Lower leg skin (tissue), 4 donors: ENCODE data around the gene ARF1. TPM values are rescaled to one million over a fixed set of nuclear protein-coding genes. Genes with fewer than 3 reads are reported as not detected.

ENCODE experiments used
- DNase-seq, 2 donors: peaks; one replicate each; pipeline ENCODE4 v3.0.0-alpha.2; 2019; ENCODE audit warnings: low spot score in 2 of 2
- H3K4me3 ChIP-seq: fragments of 200-600 bp; sonication (generic); 2 replicates; pipeline ENCODE4 v1.5.1; 2017; ENCODE audit warnings: mild to moderate bottlenecking, low read depth; ENCODE audit not compliant: poor library complexity, severe bottlenecking
- CTCF ChIP-seq, 3 donors: fragments of 450-650 bp; IDR thresholded peaks; one replicate each; pipeline ENCODE4 v1.5.1; 2016; ENCODE audit warnings: antibody characterized with exemption in 3 of 3, mild to moderate bottlenecking in 3 of 3, moderate library complexity in 2 of 3
- POLR2A ChIP-seq, 2 donors: fragments of 450-650 bp; IDR thresholded peaks; one replicate each; pipeline ENCODE4 v1.6.1; 2016 to 2017; ENCODE audit warnings: antibody characterized with exemption in 2 of 2, mild to moderate bottlenecking in 1 of 2, moderate library complexity in 1 of 2
- WGBS, 2 donors: methylation state at CpG; one replicate each; pipeline ENCODE4 v1.1.5; 2018; 5-methylcytosine and 5-hydroxymethylcytosine counted together
- intact Hi-C: fragments of 100-400 bp; cut with DNase I; formaldehyde crosslinking; loops from one replicate; pipeline ENCODE4 v1.15.0; 2023; ENCODE audit warnings: low total_unique reads
- total RNA-seq, 4 donors: library from RNA; depleted of rRNA; stranded (reverse); fragments of >200 nt; gene quantifications; one replicate each; pipeline ENCODE4 v1.1.0, GENCODE V29; 2016

The ARF1 gene
- total RNA-seq, 4 donors from 2014 or later, result 242 to 326 (median 317) TPM

GRCh38 chr1:228143480-228144192 lies 61.1 kb downstream of the ARF1 start:
- DNase-seq, result no peak
- intact Hi-C loops, result no loop called here
- WGBS, 2 donors, result 63 to 66% methylated on average over 12 of the region's 12 CpGs
- TF ChIP-seq POLR2A (IDR thresholded peaks at IDR 0.05) (no peak), CTCF (IDR thresholded peaks at IDR 0.05) (peak in 1 of 3 donors; percentile 13)
- H3K4me3 ChIP-seq, result no peak overlapping the region

- H3K4me3 ChIP-seq, result no peak overlapping the region
- DNase-seq, result no peak
- no peak for TF ChIP-seq POLR2A (IDR thresholded peaks at IDR 0.05)
- no peak for TF ChIP-seq CTCF (IDR thresholded peaks at IDR 0.05)
- intact Hi-C loops, result no loop called here
- WGBS, 2 donors, result 62 to 71% methylated on average over 12 to 16 of the region's 16 CpGs
Observed at GRCh38 chr1:228144193-228144992, 61.9 kb downstream of the ARF1 start.

GRCh38 chr1:228144993-228145343 lies 62.5 kb downstream of the ARF1 start:
- no peak overlapping the region for H3K4me3 ChIP-seq
- TF ChIP-seq POLR2A (IDR thresholded peaks at IDR 0.05), result no peak
- TF ChIP-seq CTCF (IDR thresholded peaks at IDR 0.05), result no peak
- WGBS, 2 donors, result 74 to 89% methylated on average over 2 to 8 of the region's 8 CpGs
- intact Hi-C loops, result no loop called here
- peak in 1 of 2 donors; percentile 82 for DNase-seq

- TF ChIP-seq CTCF (IDR thresholded peaks at IDR 0.05) (no peak), POLR2A (IDR thresholded peaks at IDR 0.05) (no peak)
- DNase-seq, result peak in 1 of 2 donors; percentile 75
- intact Hi-C loops, result no loop called here
- 79 to 81% methylated on average over 26 to 31 of the region's 31 CpGs for WGBS, 2 donors
- no peak overlapping the region for H3K4me3 ChIP-seq
Observed at GRCh38 chr1:228145463-228146416, 63.2 kb downstream of the ARF1 start.

- no peak overlapping the region for H3K4me3 ChIP-seq
- no peak for TF ChIP-seq CTCF (IDR thresholded peaks at IDR 0.05)
- TF ChIP-seq POLR2A (IDR thresholded peaks at IDR 0.05), result no peak
- intact Hi-C loops, result no loop called here
- no peak for DNase-seq
- 73 to 75% methylated on average over 17 to 18 of the region's 18 CpGs for WGBS, 2 donors
Observed at GRCh38 chr1:228146417-228147150, 64.1 kb downstream of the ARF1 start.
